PC-3 (cell line): ENCODE results near the gene JPT1. TPM values are rescaled to one million over a fixed set of nuclear protein-coding genes. Genes with fewer than 3 reads are reported as not detected.

Source experiments
- ATAC-seq: fragments of 200-7000 bp; cut with Tn5 transposase; 2 replicates; pipeline ENCODE4 v1.9.1; 2020; ENCODE audit warnings: mild to moderate bottlenecking, moderate library complexity
- BruUV-seq: library from RNA; stranded (reverse); fragments of 400-500 nt; replicated peaks from 2 replicates; lab custom pipeline; 2021; lab: Mats Ljungman, UMichigan
- CTCF ChIA-PET: fragments of 300-600 bp; sonication (Branson Sonifier 250); formaldehyde crosslinking; loops from one replicate; lab custom pipeline; 2022; ENCODE audit warnings: antibody characterized with exemption; lab: Charles Lee
- POLR2A ChIA-PET: fragments of 300-600 bp; sonication (Branson Sonifier 250); formaldehyde crosslinking; loops from one replicate; lab custom pipeline; 2022; ENCODE audit warnings: antibody characterized with exemption; ENCODE audit not compliant: unreplicated experiment; lab: Charles Lee
- DNase-seq: peaks from one replicate; pipeline ENCODE4 v3.0.0-alpha.2; 2015
- H2AFZ ChIP-seq: fragments of 300-600 bp; sonication (generic); 2 replicates; pipeline ENCODE4 v1.6.0; 2016; ENCODE audit warnings: antibody characterized with exemption, low read length
- H3F3A ChIP-seq: fragments of 300-600 bp; sonication (generic); one replicate; pipeline ENCODE4 v1.6.0; 2017; ENCODE audit warnings: antibody characterized with exemption, low read length, control low read depth, mild to moderate bottlenecking; ENCODE audit not compliant: unreplicated experiment
- H3K27ac ChIP-seq: fragments of 300-600 bp; sonication (generic); 2 replicates; pipeline ENCODE4 v1.5.1; 2016; ENCODE audit warnings: mild to moderate bottlenecking, low read length
- H3K27me3 ChIP-seq: fragments of 300-600 bp; sonication (generic); 2 replicates; pipeline ENCODE4 v1.6.1; 2016; ENCODE audit warnings: low read length, mixed read lengths
- H3K36me3 ChIP-seq: fragments of 300-600 bp; sonication (generic); 2 replicates; pipeline ENCODE4 v1.6.1; 2016; ENCODE audit warnings: low read depth, mixed run types, low read length, mixed read lengths
- H3K4me1 ChIP-seq: fragments of 300-600 bp; sonication (generic); 2 replicates; pipeline ENCODE4 v1.5.1; 2016; ENCODE audit warnings: low read length; ENCODE audit not compliant: insufficient read depth
- H3K4me2 ChIP-seq: fragments of 300-600 bp; sonication (generic); 2 replicates; pipeline ENCODE4 v1.6.0; 2016; ENCODE audit warnings: low read length
- H3K4me3 ChIP-seq: fragments of 300-600 bp; sonication (generic); 2 replicates; pipeline ENCODE4 v1.5.1; 2016; ENCODE audit warnings: mild to moderate bottlenecking, low read length, mixed read lengths
- H3K79me2 ChIP-seq: fragments of 300-600 bp; sonication (generic); 2 replicates; pipeline ENCODE4 v1.6.1; 2017; ENCODE audit warnings: low read length, mixed read lengths
- H3K9ac ChIP-seq: fragments of 300-600 bp; sonication (generic); 2 replicates; pipeline ENCODE4 v1.6.0; 2016; ENCODE audit warnings: mild to moderate bottlenecking, low read length
- H3K9me2 ChIP-seq: fragments of 300-600 bp; sonication (generic); replicated peaks from 2 replicates; pipeline ENCODE4 v1.6.1; 2016; ENCODE audit warnings: mixed run types, low read length, mixed read lengths
- H3K9me3 ChIP-seq: fragments of 300-600 bp; sonication (generic); 2 replicates; pipeline ENCODE4 v1.6.1; 2016; ENCODE audit warnings: low read length, mixed read lengths
- H4K20me1 ChIP-seq: fragments of 300-600 bp; sonication (generic); 2 replicates; pipeline ENCODE4 v1.6.1; 2016; ENCODE audit warnings: low read length, mixed read lengths
- CTCF ChIP-seq: fragments of 300-600 bp; sonication (generic); conservative IDR thresholded peaks from 2 replicates; pipeline ENCODE4 v1.5.1; 2017; ENCODE audit warnings: antibody characterized with exemption, low read depth, mild to moderate bottlenecking, low read length
- EZH2 ChIP-seq: fragments of 300-600 bp; sonication (generic); IDR thresholded peaks from one replicate; pipeline ENCODE4 v1.6.1; 2017; ENCODE audit warnings: antibody characterized with exemption, mild to moderate bottlenecking, low read length; ENCODE audit not compliant: unreplicated experiment
- EZH2phosphoT487 ChIP-seq: fragments of 300-600 bp; sonication (generic); IDR thresholded peaks from 2 replicates; pipeline ENCODE4 v1.6.1; 2018; ENCODE audit warnings: mild to moderate bottlenecking, antibody characterized with exemption, low read length, borderline replicate concordance
- intact Hi-C: fragments of 100-400 bp; cut with micrococcal nuclease; formaldehyde crosslinking; loops from 2 replicates; pipeline ENCODE4 v1.9.0; 2023
- total RNA-seq: library from RNA; depleted of rRNA; stranded (reverse); fragments of >200 nt; gene quantifications from 2 replicates; pipeline ENCODE4 v1.2.3, GENCODE V29; 2014

Gene JPT1
- total RNA-seq, 1 experiment from 2014 or later, result 674 TPM

- no peak for ATAC-seq
Measured at GRCh38 chr17:75116737-75117136, 37.6 kb downstream of the JPT1 start.

GRCh38 chr17:75115555-75115954 is 38.8 kb downstream of the JPT1 start:
- intact Hi-C loops, result loop anchor here (10.0 kb wide), 1 partner anchor 299 kb away; no protein-coding TSS in a partner anchor
- CTCF ChIA-PET, result interaction anchor here (0.5 to 2.9 kb wide), 3 partner anchors 8 to 86 kb away, joined by 9 to 57 read pairs (median 18); no protein-coding TSS in a partner anchor
- no peaks in the 10 kb centered on the region for H3K9me2 ChIP-seq
- H3K9ac ChIP-seq, result no peak overlapping the region
- no peak overlapping the region for H3K4me3 ChIP-seq
- ATAC-seq (no peak), DNase-seq (no peak)
- peaks cover 72% of the 10 kb centered on the region for H3K79me2 ChIP-seq
- peaks cover 22% of the 10 kb centered on the region; the same call in 1 of the 2 replicates for H3K36me3 ChIP-seq
- no TSS peak for BruUV-seq
- no peaks in the 10 kb centered on the region for H3K27me3 ChIP-seq
- POLR2A ChIA-PET, result no interaction called here
- no peak overlapping the region for H3K4me2 ChIP-seq
- H3K4me1 ChIP-seq, result peaks cover 32% of the 10 kb centered on the region
- no peak overlapping the region for H2AFZ ChIP-seq
- no peak overlapping the region for H3K27ac ChIP-seq
- no peak for TF ChIP-seq EZH2
- TF ChIP-seq EZH2phosphoT487, result no peak
- no peak for TF ChIP-seq CTCF
- no peaks in the 10 kb centered on the region for H3F3A ChIP-seq
- no peaks in the 10 kb centered on the region for H3K9me3 ChIP-seq
- no peaks in the 10 kb centered on the region for H4K20me1 ChIP-seq

More at GRCh38 chr17:75116737-75117136, 37.6 kb downstream of the JPT1 start:
- ChIA-PET POLR2A (interaction anchor here (0.6 kb wide), 1 partner anchor 155 kb away, joined by 3 read pairs; no protein-coding TSS in a partner anchor), CTCF (no interaction called here)
- Histone ChIP-seq H3K27ac (no peak overlapping the region), H3F3A (peaks cover 1% of the 10 kb centered on the region), H3K4me1 (peaks cover 21% of the 10 kb centered on the region), H3K27me3 (no peaks in the 10 kb centered on the region), H3K4me2 (no peak overlapping the region), H3K9me2 (no peaks in the 10 kb centered on the region), H3K9me3 (no peaks in the 10 kb centered on the region), H4K20me1 (no peaks in the 10 kb centered on the region), H2AFZ (no peak overlapping the region), H3K4me3 (no peak overlapping the region), H3K36me3 (peaks cover 27% of the 10 kb centered on the region; the same call in 1 of the 2 replicates), H3K9ac (no peak overlapping the region), H3K79me2 (peaks cover 62% of the 10 kb centered on the region)
- TF ChIP-seq CTCF (no peak), EZH2phosphoT487 (no peak), EZH2 (no peak)
- no TSS peak for BruUV-seq
- intact Hi-C loops, result loop anchor here (10.0 kb wide), 1 partner anchor 298 kb away; no protein-coding TSS in a partner anchor
- DNase-seq, result no peak
